Measurements from ENCODE around the gene DCLK1. TPM values are rescaled to one million over a fixed set of nuclear protein-coding genes. Genes with fewer than 3 reads are reported as not detected.
A peak's percentile ranks its signal among the peaks of the same experiment; 100 is the strongest.

Gene DCLK1
- total and polyA plus RNA-seq, 2 experiments from 2014 or later = 0.48 to 0.65 TPM

- Histone ChIP-seq H3K4me1 (ENCODE audit: insufficient read depth) (no peaks in the 10 kb centered on the region), H3K9me2 (ENCODE audit: insufficient read depth) (no peaks in the 10 kb centered on the region), H3K79me2 (ENCODE audit: insufficient read depth) (no peaks in the 10 kb centered on the region), H2AFZ (no peak overlapping the region), H3K9ac (no peak overlapping the region), H3K4me2 (ENCODE audit: unreplicated experiment) (no peak overlapping the region), H3K4me3 (no peak overlapping the region), H4K20me1 (ENCODE audit: insufficient read depth) (no peaks in the 10 kb centered on the region), H3K36me3 (ENCODE audit: low read depth) (no peaks in the 10 kb centered on the region), H3K27ac (no peak overlapping the region), H3K9me3 (ENCODE audit: low read depth) (no peaks in the 10 kb centered on the region), H3K27me3 (replicated peaks; ENCODE audit: insufficient read depth) (no peaks in the 10 kb centered on the region), H3F3A (ENCODE audit: insufficient read depth) (no peaks in the 10 kb centered on the region)
- in situ Hi-C loops (cut with MboI) = no loop called here
- DNase-seq = peak; percentile 17
- TF ChIP-seq EZH2phosphoT487 (IDR thresholded peaks at IDR 0.05; ENCODE audit: insufficient read depth, low read depth) (no peak), EZH2 (IDR thresholded peaks at IDR 0.05; ENCODE audit: insufficient read depth, poor library complexity, severe bottlenecking) (no peak)
- WGBS, 2 experiments (ENCODE audit: low coverage in 1 of 2, low lambda C conversion rate in 2 of 2, missing lambda C conversion rate in 2 of 2) = 10 to 13% methylated on average over 1 of the region's 1 CpG
Observed at GRCh38 chr13:35966024-35966423, 165.2 kb downstream of the DCLK1 start.

GRCh38 chr13:35965226-35965927 is 165.8 kb downstream of the DCLK1 start:
- no peak for DNase-seq
- 49% methylated on average over 7 of the region's 7 CpGs for WGBS, 2 experiments (ENCODE audit: low coverage in 1 of 2, low lambda C conversion rate in 2 of 2, missing lambda C conversion rate in 2 of 2)
- no peaks in the 10 kb centered on the region for H3K4me1 ChIP-seq (ENCODE audit: insufficient read depth)
- H3K9me2 ChIP-seq (ENCODE audit: insufficient read depth) = no peaks in the 10 kb centered on the region
- no peak overlapping the region for H3K9ac ChIP-seq
- no peaks in the 10 kb centered on the region for H3F3A ChIP-seq (ENCODE audit: insufficient read depth)
- TF ChIP-seq EZH2phosphoT487 (IDR thresholded peaks at IDR 0.05; ENCODE audit: insufficient read depth, low read depth) (no peak), EZH2 (IDR thresholded peaks at IDR 0.05; ENCODE audit: insufficient read depth, poor library complexity, severe bottlenecking) (no peak)
- H4K20me1 ChIP-seq (ENCODE audit: insufficient read depth) = no peaks in the 10 kb centered on the region
- H3K79me2 ChIP-seq (ENCODE audit: insufficient read depth) = no peaks in the 10 kb centered on the region
- in situ Hi-C loops (cut with MboI) = no loop called here
- no peaks in the 10 kb centered on the region for H3K36me3 ChIP-seq (ENCODE audit: low read depth)
- H3K27me3 ChIP-seq (replicated peaks; ENCODE audit: insufficient read depth) = no peaks in the 10 kb centered on the region
- no peak overlapping the region for H3K27ac ChIP-seq
- no peak overlapping the region for H2AFZ ChIP-seq
- no peak overlapping the region for H3K4me3 ChIP-seq
- no peaks in the 10 kb centered on the region for H3K9me3 ChIP-seq (ENCODE audit: low read depth)
- no peak overlapping the region for H3K4me2 ChIP-seq (ENCODE audit: unreplicated experiment)

GRCh38 chr13:35964863-35965180 is 166.4 kb downstream of the DCLK1 start:
- no peak overlapping the region for H2AFZ ChIP-seq
- H3K4me1 ChIP-seq (ENCODE audit: insufficient read depth) = peaks cover 5% of the 10 kb centered on the region
- no peaks in the 10 kb centered on the region for H3K9me3 ChIP-seq (ENCODE audit: low read depth)
- H3K79me2 ChIP-seq (ENCODE audit: insufficient read depth) = no peaks in the 10 kb centered on the region
- WGBS, 2 experiments (ENCODE audit: low coverage in 1 of 2, low lambda C conversion rate in 2 of 2, missing lambda C conversion rate in 2 of 2) = 55% methylated on average over 4 of the region's 4 CpGs
- no peak overlapping the region for H3K4me2 ChIP-seq (ENCODE audit: unreplicated experiment)
- TF ChIP-seq EZH2phosphoT487 (IDR thresholded peaks at IDR 0.05; ENCODE audit: insufficient read depth, low read depth) (no peak), EZH2 (IDR thresholded peaks at IDR 0.05; ENCODE audit: insufficient read depth, poor library complexity, severe bottlenecking) (no peak)
- no peak for DNase-seq
- in situ Hi-C loops (cut with MboI) = no loop called here
- no peaks in the 10 kb centered on the region for H3K9me2 ChIP-seq (ENCODE audit: insufficient read depth)
- H3K36me3 ChIP-seq (ENCODE audit: low read depth) = no peaks in the 10 kb centered on the region
- no peak overlapping the region for H3K9ac ChIP-seq
- no peaks in the 10 kb centered on the region for H4K20me1 ChIP-seq (ENCODE audit: insufficient read depth)
- H3K27me3 ChIP-seq (replicated peaks; ENCODE audit: insufficient read depth) = no peaks in the 10 kb centered on the region
- no peaks in the 10 kb centered on the region for H3F3A ChIP-seq (ENCODE audit: insufficient read depth)
- no peak overlapping the region for H3K4me3 ChIP-seq
- H3K27ac ChIP-seq = no peak overlapping the region

- Histone ChIP-seq H3K9me2 (ENCODE audit: insufficient read depth) (no peaks in the 10 kb centered on the region), H3F3A (ENCODE audit: insufficient read depth) (no peaks in the 10 kb centered on the region)
- TF ChIP-seq EZH2phosphoT487 (IDR thresholded peaks at IDR 0.05; ENCODE audit: insufficient read depth, low read depth) = no peak
- no peak for TF ChIP-seq EZH2 (IDR thresholded peaks at IDR 0.05; ENCODE audit: insufficient read depth, poor library complexity, severe bottlenecking)
Observed at GRCh38 chr13:35964011-35964862, 166.9 kb downstream of the DCLK1 start.

More at GRCh38 chr13:35964011-35964862, 166.9 kb downstream of the DCLK1 start:
- WGBS, 2 experiments (ENCODE audit: low coverage in 1 of 2, low lambda C conversion rate in 2 of 2, missing lambda C conversion rate in 2 of 2) = 90 to 93% methylated on average over 6 of the region's 6 CpGs
- Histone ChIP-seq H3K9me3 (ENCODE audit: low read depth) (no peaks in the 10 kb centered on the region), H2AFZ (no peak overlapping the region), H3K9ac (no peak overlapping the region), H3K27ac (no peak overlapping the region), H4K20me1 (ENCODE audit: insufficient read depth) (no peaks in the 10 kb centered on the region), H3K4me2 (ENCODE audit: unreplicated experiment) (no peak overlapping the region), H3K27me3 (replicated peaks; ENCODE audit: insufficient read depth) (no peaks in the 10 kb centered on the region), H3K4me3 (no peak overlapping the region), H3K79me2 (ENCODE audit: insufficient read depth) (no peaks in the 10 kb centered on the region), H3K4me1 (ENCODE audit: insufficient read depth) (peaks cover 11% of the 10 kb centered on the region), H3K36me3 (ENCODE audit: low read depth) (no peaks in the 10 kb centered on the region)
- no peak for DNase-seq
- in situ Hi-C loops (cut with MboI) = no loop called here
